ENCODE measurements around the gene FGD2.

FGD2 gene

DNA sequence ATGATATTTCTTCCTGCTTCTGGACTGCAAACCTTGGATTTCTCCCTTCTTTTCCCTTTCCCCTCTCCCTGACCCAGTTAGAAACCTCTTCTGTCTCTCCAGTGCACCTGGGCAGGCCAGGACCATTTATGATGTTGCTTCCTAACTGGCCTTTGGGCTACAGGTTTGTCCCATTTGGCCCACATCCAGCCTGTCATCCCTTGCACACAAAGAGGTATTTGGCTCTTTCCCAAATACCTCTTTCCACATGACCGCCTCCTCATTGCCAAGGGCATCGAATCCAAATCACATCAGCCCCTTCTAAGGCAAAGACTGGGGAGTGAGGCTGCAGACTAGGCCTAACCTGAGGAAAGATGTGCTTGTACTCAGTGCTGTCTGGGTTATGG is 13.6 kb downstream of the FGD2 start:
- DNase-seq, result no peak

DNA sequence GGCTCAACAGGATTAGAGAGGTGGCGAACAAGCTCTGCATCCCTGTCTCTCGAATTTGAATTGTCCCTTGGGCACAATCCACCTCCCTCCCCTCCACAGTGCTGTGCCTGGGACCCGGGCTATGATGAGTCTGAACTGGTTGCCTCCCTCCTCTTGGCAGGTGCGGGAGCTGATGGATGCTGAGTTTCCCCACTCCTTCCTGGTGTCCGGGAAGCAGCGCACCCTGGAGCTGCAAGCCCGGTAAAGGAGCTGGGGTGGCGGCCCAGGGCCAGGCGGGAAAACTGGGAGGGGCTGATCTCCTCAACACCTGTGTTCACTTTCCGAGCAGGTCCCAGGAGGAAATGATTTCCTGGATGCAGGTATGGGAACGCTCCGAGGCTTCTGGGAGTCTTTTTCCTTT is 14.9 kb downstream of the FGD2 start:
- no peak for DNase-seq

DNA sequence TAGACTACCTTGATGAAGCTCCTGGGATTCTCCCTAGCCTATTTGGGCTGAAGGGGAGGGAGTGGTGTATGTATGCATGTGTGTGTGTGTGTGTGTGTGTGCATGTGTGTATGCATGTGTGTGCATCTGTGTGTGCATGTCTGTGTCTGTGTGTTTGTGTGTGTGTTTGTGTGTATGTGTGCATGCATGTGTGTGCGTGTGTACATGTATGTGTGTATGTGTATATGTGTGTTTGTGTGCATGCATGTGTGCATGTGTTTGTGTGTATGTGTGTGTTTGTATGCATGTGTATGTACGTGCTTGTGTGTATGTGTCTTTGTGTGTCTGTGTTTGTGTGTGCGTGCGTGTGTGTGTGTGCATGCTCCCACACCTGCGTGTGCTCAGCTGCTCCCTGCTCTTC is 15.4 kb downstream of the FGD2 start:
- DNase-seq, result no peak

DNA sequence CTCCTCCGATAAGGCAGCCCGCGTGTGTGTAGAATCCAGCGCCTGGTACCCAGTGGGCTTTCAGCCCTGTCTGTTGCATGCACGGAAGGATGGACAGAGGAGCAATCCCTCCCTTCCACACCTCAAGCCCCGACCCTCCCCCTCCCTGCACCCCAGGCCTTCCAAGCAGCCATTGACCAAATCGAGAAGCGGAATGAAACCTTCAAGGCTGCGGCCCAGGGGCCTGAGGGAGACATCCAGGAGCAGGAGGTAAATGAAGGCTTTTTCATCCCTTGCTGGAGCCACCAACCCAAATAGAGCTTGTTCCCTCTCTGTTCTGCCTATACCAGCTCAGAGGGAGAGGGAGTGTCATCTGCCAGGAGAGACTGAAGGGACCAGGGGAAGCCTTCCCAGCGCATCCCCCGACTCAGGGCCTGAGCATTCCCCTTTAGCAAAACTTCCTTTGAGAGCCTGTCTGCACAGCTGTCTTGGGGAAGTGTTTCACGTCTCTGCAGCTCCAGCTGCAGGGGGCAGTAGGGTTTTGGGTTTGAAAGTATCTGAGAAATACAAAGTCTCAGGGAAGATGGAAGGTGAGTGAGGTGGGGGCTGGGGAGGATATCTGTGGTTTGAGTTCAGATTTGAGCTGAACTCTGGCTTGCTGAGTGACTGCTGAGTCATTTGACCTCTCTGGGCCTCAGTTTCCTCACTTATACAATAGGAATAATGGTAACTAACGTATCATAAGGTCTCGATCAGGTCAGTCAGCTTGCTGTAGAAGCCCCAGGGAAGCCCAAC is 16.1 kb downstream of the FGD2 start:
- DNase-seq, result peak; percentile 56

DNA sequence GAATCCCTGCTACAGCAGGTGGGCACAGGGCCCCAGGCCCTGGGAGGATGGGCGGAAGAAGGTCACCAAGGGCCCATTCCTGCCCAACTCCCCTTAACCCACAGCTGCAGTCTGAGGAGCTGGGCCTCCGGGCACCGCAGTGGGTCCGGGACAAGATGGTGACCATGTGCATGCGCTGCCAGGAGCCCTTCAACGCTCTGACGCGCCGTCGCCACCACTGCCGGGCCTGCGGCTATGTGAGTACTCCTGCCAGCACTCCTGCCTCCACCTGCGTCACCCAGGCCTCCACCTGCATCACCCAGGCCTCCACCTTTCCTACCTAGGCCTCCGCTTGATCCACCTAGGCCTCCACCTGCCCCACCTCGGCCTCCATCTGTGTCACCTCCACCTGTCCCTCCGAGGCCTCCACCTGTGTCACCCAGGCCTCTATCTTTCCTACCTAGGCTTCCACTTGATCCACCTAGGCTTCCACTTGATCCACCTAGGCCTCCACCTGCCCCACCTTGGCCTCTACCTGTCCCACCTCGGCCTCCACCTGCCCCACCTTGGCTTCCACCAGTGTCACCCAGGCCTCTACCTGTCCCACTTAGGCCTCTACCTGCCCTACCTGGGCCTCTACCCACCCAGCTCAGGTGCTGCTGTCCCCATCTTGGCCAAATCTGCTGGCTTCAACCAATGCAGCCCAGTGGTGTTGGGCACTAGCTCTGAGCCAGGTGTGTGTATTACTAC is 16.8 kb downstream of the FGD2 start:
- no peak for DNase-seq

DNA sequence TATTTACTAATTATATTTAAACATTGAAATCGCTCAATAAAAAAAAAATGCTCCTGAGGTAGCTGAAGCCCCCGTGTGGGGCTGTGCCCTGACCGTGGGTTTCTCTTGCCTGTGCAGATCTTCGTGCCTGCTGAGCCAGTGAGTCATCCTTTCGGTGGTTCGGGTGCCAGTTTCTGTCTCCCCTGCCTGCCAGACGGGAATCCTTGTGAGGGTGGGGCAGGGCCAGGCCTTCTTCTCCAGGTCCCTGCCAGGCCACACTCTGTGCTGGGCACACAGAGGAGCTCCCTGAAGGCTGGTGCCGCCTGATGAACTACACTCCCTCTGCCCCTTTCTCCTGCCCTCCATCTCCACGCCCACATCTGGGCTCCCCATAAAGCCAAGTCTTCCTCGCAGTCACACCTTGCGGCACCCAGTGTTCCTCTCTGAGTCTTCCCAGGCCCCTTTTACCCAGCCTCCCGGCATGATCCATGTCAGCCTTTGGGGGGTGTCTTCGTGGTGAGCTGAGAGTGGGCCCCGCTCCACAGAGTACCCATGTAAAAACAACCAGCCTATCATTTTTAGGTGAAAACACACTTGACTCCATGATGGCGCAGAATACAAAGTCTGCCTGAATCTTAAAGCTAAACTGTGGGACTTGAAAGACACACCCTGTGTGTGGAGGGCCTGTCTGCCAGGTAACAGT is 19.3 kb downstream of the FGD2 start:
- DNase-seq, result no peak

DNA sequence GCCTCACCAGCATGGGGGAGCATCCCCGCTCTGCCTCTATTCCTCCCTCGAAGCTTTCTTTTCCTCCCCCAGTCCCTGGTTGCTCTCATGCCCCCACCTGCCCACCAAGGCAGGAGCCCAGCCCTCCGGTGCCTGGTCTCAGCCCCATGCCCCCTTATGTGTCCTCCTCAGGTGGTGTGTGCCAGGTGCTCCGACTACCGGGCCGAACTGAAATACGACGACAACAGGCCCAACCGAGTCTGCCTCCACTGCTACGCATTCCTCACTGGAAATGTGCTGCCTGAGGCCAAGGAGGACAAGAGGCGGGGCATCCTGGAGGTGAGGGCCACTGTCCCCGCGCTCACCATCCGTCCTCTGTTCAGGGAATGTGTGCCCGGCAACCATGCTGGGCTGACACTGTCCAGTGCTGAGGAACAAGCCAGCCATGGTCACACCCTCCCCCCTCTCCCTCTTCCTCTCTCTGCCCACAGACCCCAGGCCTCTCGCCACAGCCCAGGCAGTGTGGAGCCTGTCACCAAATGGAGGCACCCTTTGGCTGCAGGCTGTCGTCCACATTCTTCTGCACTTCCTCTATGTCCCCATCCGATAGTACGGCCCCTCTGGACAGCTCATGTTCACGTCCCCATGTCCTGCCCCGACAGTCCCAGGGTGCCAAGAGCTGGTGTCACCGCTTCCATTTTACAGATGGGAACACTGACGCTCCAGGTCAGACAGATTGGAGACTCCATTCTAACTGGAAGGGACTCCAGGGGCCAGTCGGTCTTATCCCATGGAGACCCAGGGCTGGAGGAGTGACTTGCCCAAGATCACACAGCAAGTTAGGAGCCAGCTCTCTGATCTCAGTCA is 20.4 kb downstream of the FGD2 start:
- no peak for DNase-seq

DNA sequence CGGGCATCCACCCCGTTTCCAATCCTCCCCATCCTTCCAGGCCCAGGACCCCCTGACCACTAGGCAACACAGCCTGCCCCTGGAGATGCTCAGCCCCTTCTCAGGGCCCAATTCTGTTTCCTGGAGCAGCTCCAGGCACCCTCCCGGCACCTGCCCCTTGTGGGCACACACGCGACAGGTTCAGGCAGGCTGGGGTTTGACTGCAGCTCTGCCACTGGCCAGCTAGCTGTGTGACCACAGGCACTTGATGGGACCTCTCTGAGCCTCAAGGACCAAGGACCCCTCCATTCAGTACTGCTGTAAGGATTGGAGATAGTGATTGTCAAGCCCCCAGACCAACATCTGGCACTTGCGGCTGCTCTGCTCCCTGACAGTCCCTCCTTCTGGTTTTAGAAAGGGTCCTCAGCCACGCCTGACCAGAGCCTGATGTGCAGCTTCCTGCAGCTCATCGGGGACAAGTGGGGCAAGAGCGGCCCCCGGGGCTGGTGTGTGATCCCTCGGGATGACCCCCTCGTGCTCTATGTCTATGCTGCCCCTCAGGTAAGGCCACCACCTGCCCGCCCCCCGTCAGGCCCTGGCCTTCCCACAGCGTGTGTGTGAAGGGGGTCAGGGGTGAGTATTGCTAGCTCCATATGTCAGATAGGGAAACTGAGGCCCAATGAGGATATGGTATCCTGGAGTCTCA is 21.7 kb downstream of the FGD2 start:
- DNase-seq, result no peak

DNA sequence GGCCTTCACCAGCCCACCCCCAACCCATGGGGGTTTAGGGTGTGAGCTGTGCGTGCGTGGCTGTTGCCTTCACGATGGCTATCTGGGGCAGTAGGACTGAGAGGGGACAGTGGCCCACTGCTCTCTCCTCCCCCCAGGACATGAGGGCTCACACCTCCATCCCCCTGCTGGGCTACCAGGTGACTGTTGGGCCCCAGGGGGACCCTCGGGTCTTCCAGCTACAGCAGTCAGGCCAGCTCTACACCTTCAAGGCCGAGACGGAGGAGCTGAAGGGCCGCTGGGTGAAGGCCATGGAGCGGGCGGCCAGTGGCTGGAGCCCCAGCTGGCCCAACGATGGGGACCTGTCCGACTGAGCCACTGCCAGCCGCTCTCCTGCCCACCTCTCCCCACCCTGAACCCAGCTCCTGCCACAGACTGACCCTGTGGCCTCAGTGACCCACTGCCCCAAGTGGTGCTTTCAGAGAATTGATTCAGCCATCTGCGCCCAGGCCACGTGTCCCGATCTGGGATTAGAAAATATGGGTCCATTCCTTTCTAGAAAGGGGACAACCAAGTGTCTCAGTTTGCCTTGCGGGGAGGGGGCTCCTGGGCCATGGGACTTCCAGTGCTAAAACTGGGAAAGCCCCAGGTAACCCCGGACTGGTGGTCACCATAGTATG is 22.5 kb downstream of the FGD2 start:
- DNase-seq, result no peak

DNA sequence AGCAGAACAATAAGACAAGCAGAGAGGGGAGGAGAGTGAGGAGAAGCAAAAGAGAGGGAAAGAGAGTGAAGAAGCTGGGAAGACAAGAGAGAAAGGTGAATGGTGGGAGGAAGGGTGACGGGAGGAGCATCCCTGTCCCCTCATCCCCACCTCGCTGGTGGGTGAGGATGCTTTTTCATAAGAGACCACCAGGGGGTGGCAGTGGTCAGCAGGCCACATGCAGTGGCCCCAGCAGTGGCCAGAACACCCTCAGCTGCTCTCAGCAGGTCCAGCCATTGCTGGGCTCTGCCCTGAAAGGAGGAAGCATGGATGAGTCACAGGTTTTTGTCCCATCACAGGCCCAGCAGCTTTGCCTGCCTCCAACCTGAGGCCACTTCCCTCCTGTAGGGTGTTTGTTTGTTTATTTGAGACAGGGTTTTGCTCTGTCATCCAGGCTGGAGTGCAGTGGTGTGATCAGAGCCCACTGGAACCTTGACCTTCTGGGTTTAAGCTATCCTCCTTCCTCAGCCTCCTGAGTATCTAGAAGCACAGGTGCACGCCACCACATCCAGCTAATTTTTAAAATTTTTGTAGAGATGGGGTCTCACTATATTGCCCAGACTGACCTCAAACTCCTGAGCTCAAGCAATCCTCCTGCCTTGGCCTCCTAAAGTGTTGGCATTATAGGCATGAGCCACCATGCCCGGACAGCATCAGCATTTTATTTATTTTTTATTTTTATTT is 24.0 kb downstream of the FGD2 start:
- DNase-seq, result peak; percentile 27

DNA sequence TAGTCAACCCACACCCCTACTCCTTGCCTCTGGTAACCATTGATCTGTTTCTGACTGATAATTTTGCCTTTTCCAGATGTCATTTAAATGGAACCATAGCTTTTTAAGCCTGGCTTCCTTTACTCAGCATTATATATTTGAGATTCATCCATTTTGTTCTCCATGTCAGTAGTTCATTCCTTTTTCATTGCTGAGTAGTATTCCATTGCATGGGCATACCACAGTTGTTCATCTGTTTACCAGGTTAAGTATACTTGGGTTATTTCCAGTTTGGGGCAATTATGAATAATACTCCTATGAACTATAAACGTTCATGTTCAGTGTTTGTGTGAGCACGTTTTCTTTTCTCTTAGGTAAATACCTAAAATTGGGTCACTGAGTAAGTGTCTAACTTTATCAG is 25.1 kb downstream of the FGD2 start:
- DNase-seq, result no peak

DNA sequence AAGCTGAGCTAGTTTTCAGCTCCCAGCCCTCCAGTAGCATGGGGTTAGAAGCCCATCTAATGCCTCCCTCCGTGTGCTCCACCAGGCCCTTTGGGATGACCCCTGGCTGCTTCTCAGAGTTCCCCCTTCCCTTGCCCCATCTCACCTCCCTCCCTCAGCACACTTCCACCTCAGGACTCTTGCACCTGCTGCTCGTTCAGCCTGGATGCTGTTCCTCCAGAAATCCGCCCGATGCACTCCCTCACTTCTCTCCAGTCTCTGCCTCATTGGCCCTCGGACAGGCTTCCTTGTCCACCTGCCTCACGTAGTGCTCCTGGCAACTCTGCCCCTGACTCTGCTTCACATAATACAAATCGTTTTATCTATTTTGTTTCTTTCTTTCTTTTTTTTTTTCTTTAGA is 26.8 kb downstream of the FGD2 start:
- no peak for DNase-seq

DNA sequence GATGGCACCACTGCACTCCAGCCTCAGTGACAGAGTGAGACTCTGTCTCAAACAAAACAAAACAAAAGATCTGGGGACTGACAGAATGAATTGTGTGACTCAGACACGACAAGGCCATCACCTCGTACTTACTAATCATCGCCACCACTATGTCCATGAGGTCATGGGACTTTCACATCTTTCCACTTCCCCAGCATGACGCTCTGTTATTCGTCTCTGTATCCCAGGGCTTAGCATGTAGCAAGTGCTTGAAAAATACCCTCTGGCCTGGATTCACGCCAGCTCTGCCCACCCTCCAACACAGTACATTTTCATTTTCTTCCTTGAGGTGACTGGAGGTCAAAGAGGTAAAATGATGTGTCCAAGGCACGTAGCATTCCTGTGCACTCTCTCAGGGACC is 27.8 kb downstream of the FGD2 start:
- no peak for DNase-seq

DNA sequence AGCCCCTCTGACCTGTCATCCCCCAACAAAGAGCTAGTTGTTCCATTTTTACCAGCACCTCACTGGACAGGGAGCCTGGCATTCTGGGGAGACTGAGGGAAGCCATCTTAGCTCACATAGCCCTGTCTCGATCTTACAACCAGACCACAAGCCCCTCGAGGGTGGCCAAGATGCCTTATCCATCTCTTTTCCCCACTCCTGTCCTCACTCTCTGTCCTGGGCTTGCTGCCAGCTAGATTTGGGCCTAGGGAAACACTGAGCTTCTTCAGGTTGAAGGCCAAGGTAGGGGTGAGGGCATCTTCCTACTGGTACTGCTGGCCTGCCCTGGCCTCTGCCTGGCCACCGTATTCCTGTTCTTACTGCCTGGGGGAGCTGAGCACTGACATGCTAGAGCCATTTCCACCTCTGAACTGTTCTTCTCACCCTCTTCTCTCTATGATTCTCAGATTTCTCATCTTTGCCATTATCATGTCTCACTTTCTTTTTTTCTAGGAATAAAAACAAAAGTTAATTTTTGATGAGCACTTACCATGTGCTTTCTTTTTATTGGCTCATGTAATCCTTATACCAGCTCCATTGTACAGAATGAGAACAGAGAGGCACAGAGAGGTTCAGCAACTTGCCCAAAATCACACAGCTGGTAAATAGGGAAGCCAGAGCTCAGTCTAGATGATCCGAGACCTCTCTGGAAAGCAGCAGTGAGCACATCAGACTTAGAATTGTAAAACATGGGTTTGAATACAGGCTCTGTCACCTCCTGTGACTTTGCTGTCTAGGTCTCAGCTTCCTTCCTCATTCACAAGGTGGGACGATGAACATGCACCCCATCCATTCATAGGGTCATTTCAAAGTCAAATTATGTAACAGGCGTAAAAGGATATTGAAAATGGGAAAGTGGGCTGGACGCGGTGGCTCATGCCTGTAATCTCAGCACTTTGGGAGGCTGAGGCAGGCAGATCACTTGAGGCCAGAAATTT is 28.7 kb downstream of the FGD2 start:
- no peak for DNase-seq

DNA sequence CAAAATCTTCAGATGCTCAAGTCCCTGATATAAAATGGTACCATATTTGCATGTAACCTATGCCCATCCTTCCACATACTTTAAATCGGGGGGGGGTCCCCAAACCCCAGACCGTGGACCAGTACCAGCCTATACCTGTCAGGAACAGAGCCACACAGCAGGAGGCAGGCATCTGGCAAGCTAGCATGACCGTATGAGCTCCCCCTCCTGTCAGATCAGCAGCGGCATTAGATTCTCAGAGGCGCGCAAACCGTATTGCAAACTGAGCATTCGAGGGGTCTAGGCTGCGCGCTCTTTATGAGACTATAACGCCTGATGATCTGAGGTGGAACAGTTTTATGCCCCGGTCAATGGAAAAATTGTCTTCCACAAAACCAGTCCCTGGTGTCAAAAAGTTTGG is 30.7 kb downstream of the FGD2 start:
- DNase-seq, result no peak

DNA sequence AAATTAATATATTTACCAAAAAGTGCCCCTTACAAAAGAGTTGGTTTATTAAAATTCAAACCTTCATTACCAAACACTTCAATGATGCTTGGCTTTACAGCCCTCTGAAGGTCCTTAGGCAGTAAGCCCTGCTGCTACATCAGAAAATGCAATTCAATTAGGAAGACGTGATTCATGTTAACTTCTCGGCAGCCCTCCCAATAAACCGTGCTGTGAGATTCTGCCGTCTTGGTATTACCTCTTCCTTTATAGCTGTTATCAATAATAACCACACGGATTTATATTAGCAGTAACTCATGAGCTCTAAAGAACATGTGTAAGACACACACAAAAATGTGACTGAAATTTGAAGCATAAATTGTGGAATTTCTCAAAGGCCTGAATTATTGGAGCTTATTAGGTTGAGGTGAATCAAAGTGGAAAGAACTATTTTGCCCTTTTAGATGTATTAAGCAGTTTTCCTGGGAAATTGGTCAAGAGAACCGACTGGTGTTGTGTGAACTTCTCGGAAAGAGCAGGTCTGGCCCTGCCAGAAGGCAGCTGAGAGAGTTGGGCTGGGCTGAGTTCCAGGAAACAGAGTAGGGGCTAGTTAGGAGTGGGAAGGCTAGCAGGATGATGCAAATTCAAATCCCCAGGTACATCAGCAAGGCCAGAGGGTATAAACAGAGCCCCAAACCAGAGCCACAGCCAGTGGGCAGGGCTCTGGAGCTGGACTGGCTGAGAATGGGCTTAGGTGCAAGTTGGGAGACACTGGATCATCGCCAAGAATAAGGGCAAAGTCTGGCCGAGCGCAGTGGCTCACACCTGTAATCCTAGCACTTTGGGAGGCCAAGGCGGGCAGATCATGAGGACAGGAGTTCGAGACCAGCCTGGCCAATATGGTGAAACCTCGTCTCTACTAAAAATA is 33.1 kb downstream of the FGD2 start:
- no peak for DNase-seq

DNA sequence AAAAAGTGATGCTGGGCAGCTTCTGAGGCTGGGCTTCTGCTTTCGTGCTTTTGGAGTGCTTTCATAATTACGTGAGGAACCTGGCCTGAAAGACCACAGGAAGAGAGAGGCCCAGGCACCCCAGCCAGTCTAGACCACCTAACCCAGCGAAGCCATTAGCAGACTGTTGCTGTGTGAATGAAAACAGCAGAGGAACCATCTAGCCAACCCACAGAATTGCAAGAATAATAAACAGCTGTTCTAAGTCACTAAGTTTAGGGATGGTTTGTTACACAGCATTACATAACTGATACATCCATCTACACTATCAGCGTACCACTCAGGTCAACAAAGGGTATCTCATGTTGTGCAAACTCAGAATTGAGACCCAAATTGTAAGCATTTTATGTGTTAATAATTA is 34.5 kb downstream of the FGD2 start:
- DNase-seq, result no peak

DNA sequence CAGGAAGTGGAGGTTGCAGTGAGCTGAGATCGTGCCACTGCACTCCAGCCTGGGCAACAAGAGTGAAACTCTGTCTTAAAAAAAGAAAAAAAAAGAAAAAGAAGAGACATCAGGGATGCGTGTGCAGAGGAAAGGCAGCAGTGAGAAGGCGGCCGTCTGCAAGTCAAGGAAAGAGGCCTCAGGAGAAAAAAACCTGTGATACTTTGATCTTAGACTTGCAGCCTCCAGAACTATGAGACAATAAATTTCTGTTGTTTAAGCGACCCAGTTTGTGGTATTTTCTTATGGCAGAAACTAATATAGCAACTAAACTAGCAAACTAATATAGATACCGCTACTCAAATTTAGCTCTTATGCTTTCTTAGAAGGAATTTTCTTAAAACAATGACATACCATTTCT is 36.1 kb downstream of the FGD2 start:
- DNase-seq, result no peak

DNA sequence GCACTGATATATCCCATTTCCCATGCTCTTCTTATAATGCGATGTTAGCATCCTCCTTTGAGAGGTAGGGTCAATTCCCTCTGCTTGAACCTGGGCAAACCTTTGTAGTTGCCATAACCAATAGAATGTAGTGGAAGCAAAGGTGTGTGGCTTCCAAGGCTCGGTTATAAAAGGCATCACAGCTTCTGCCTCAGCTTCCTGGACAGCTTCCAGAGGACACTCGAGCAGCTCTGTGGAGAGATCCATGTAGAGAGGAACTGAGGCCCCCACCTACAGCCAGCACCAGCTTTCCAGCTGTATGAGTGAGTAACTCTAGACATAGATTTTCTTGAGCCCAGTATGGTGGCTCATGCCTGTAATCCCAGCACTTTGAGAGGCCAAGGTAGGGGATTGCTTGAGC is 36.7 kb downstream of the FGD2 start:
- no peak for DNase-seq

Data from T-helper 9 cell (primary cell).